Esophagus (tissue), 2 donors: ENCODE measurements around the gene MEPCE. TPM values are rescaled to one million over a fixed set of nuclear protein-coding genes. Genes with fewer than 3 reads are reported as not detected.

Experiments used
- H3K27ac ChIP-seq, 2 donors: one replicate each; pipeline ENCODE4 v1.5.1; 2013; ENCODE audit warnings: low read depth in 2 of 2, mild to moderate bottlenecking in 2 of 2, inconsistent platforms in 1 of 2, low read length in 1 of 2, moderate library complexity in 1 of 2
- H3K27me3 ChIP-seq, 2 donors: one replicate each; pipeline ENCODE4 v1.6.1; 2013; ENCODE audit warnings: low read length in 2 of 2, control low read depth in 1 of 2, mild to moderate bottlenecking in 1 of 2; ENCODE audit not compliant: insufficient read depth in 2 of 2, control insufficient read depth in 1 of 2
- H3K36me3 ChIP-seq, 2 donors: one replicate each; pipeline ENCODE4 v1.6.1; 2013; ENCODE audit warnings: low read length in 1 of 2; ENCODE audit not compliant: control insufficient read depth in 2 of 2, insufficient read depth in 2 of 2
- H3K4me1 ChIP-seq, 2 donors: one replicate each; pipeline ENCODE4 v1.6.1; 2013; ENCODE audit warnings: low read length in 1 of 2; ENCODE audit not compliant: control insufficient read depth in 2 of 2, insufficient read depth in 2 of 2
- H3K4me3 ChIP-seq, 2 donors: one replicate each; pipeline ENCODE4 v1.5.1; 2013; ENCODE audit warnings: low read length in 2 of 2, mild to moderate bottlenecking in 2 of 2, low read depth in 1 of 2, moderate library complexity in 1 of 2
- H3K9me3 ChIP-seq, 2 donors: one replicate each; pipeline ENCODE4 v1.6.1; 2013; ENCODE audit warnings: mild to moderate bottlenecking in 2 of 2, low read depth in 1 of 2, low read length in 1 of 2, moderate library complexity in 1 of 2; ENCODE audit not compliant: control insufficient read depth in 2 of 2, insufficient read depth in 1 of 2
- WGBS, 2 donors: extraction: QIAGEN DNeasy Blood & Tissue Kit; methylation state at CpG; one replicate each; pipeline ENCODE4 v1.1.7; 2013; 5-methylcytosine and 5-hydroxymethylcytosine counted together
- polyA plus RNA-seq, 2 donors: library from polyadenylated mRNA; stranded (reverse); fragments of 200-250 nt; gene quantifications; one replicate each; pipeline ENCODE4 v1.2.3, GENCODE V29; 2013
- donor health status: healthy with polysubstance abuse.
- donor health status: Bipolar disorder and iron deficiency.

Gene MEPCE
- polyA plus RNA-seq, 2 donors, result 18.0 to 21.8 TPM

GRCh38 chr7:100455206-100455605 is 25.6 kb downstream of the MEPCE start:
- no peak overlapping the region for H3K4me3 ChIP-seq

GRCh38 chr7:100456562-100456961 is 26.9 kb downstream of the MEPCE start:
- Histone ChIP-seq H3K4me1 (no peaks in the 10 kb centered on the region), H3K36me3 (peaks cover 0 to 2% of the 10 kb centered on the region in 2 donors), H3K27ac (no peak overlapping the region), H3K4me3 (no peak overlapping the region), H3K27me3 (no peaks in the 10 kb centered on the region), H3K9me3 (no peaks in the 10 kb centered on the region)
- WGBS, 2 donors, result 89 to 93% methylated on average over 14 of the region's 14 CpGs

More at GRCh38 chr7:100455206-100455605, 25.6 kb downstream of the MEPCE start:
- WGBS, 2 donors, result 81 to 83% methylated on average over 3 of the region's 3 CpGs
- Histone ChIP-seq H3K36me3 (peaks cover 0 to 2% of the 10 kb centered on the region in 2 donors), H3K27ac (no peak overlapping the region), H3K4me1 (peaks cover 0 to 6% of the 10 kb centered on the region in 2 donors), H3K27me3 (no peaks in the 10 kb centered on the region), H3K9me3 (no peaks in the 10 kb centered on the region)

GRCh38 chr7:100457033-100457432 is 27.4 kb downstream of the MEPCE start:
- H3K27me3 ChIP-seq, result no peaks in the 10 kb centered on the region
- H3K4me3 ChIP-seq, result no peak overlapping the region
- peaks cover 0 to 2% of the 10 kb centered on the region in 2 donors for H3K36me3 ChIP-seq
- H3K27ac ChIP-seq, result no peak overlapping the region
- no peaks in the 10 kb centered on the region for H3K9me3 ChIP-seq
- H3K4me1 ChIP-seq, result no peaks in the 10 kb centered on the region
- 92 to 94% methylated on average over 6 of the region's 6 CpGs for WGBS, 2 donors

GRCh38 chr7:100464210-100464660 is 34.6 kb downstream of the MEPCE start, which contains the start of gene SPACDR:
Gene SPACDR, minus strand, starts transcription at chr7:100464260. Its CDS starts 235 bp downstream, at chr7:100464025.
- Histone ChIP-seq H3K36me3 (peaks cover 0 to 6% of the 10 kb centered on the region in 2 donors), H3K27me3 (no peaks in the 10 kb centered on the region), H3K9me3 (no peaks in the 10 kb centered on the region), H3K4me3 (no peak within 1 kb of the TSS), H3K27ac (peak within 1 kb of the TSS in 1 of 2 donors; percentile 53), H3K4me1 (peaks cover 0 to 3% of the 10 kb centered on the region in 2 donors)
- 89% methylated on average over 7 of the region's 7 CpGs for WGBS, 2 donors

- H3K9me3 ChIP-seq, result no peaks in the 10 kb centered on the region
- H3K27ac ChIP-seq, result no peak overlapping the region
- H3K27me3 ChIP-seq, result no peaks in the 10 kb centered on the region
- H3K36me3 ChIP-seq, result peaks cover 0 to 6% of the 10 kb centered on the region in 2 donors
- 95% methylated on average over 2 of the region's 2 CpGs for WGBS, 2 donors
- H3K4me3 ChIP-seq, result no peak overlapping the region
- peaks cover 3 to 6% of the 10 kb centered on the region in 2 donors for H3K4me1 ChIP-seq
These were observed 35.2 kb downstream of the MEPCE start for GRCh38 chr7:100464791-100465190.

GRCh38 chr7:100465299-100465698 is 35.7 kb downstream of the MEPCE start:
- Histone ChIP-seq H3K27me3 (no peaks in the 10 kb centered on the region), H3K36me3 (peaks cover 0 to 6% of the 10 kb centered on the region in 2 donors), H3K27ac (no peak overlapping the region), H3K4me1 (peaks cover 3 to 6% of the 10 kb centered on the region in 2 donors), H3K9me3 (no peaks in the 10 kb centered on the region), H3K4me3 (no peak overlapping the region)
- 69 to 77% methylated on average over 8 of the region's 8 CpGs for WGBS, 2 donors

- H3K27me3 ChIP-seq, result no peaks in the 10 kb centered on the region
- no peak overlapping the region for H3K4me3 ChIP-seq
- WGBS, 2 donors, result 13 to 17% methylated on average over 16 to 17 of the region's 17 CpGs
- H3K9me3 ChIP-seq, result no peaks in the 10 kb centered on the region
- H3K4me1 ChIP-seq, result peaks cover 3 to 8% of the 10 kb centered on the region in 2 donors
- H3K36me3 ChIP-seq, result peaks cover 0 to 7% of the 10 kb centered on the region in 2 donors
- H3K27ac ChIP-seq, result peak overlapping the region in 1 of 2 donors; percentile 15
These were observed 36.2 kb downstream of the MEPCE start for GRCh38 chr7:100465702-100466311.

GRCh38 chr7:100466653-100467605 is 37.3 kb downstream of the MEPCE start:
- 68 to 76% methylated on average over 31 to 32 of the region's 32 CpGs for WGBS, 2 donors
- Histone ChIP-seq H3K27me3 (no peaks in the 10 kb centered on the region), H3K4me1 (peaks cover 3 to 10% of the 10 kb centered on the region in 2 donors), H3K27ac (peak overlapping the region in 1 of 2 donors; percentile 16), H3K36me3 (peaks cover 0 to 10% of the 10 kb centered on the region in 2 donors), H3K4me3 (no peak overlapping the region), H3K9me3 (no peaks in the 10 kb centered on the region)

- Histone ChIP-seq H3K4me3 (no peak overlapping the region), H3K4me1 (peaks cover 3 to 18% of the 10 kb centered on the region in 2 donors), H3K9me3 (no peaks in the 10 kb centered on the region), H3K36me3 (peaks cover 0 to 12% of the 10 kb centered on the region in 2 donors), H3K27ac (no peak overlapping the region), H3K27me3 (no peaks in the 10 kb centered on the region)
- 68 to 69% methylated on average over 20 to 22 of the region's 22 CpGs for WGBS, 2 donors
These were observed 38.2 kb downstream of the MEPCE start for GRCh38 chr7:100467638-100468373.
